NCI-H1105 (cell line): ENCODE measurements around the gene RBM45.
"Not testable (repeated sequence)": the region's sequence is repeated elsewhere in the genome, so short reads cannot be mapped to it uniquely, and the experiment has no call there.

Source experiments
- DNase-seq: peaks from one replicate; lab custom pipeline; 2025; lab: John Stamatoyannopoulos, UW

Gene RBM45

DNA sequence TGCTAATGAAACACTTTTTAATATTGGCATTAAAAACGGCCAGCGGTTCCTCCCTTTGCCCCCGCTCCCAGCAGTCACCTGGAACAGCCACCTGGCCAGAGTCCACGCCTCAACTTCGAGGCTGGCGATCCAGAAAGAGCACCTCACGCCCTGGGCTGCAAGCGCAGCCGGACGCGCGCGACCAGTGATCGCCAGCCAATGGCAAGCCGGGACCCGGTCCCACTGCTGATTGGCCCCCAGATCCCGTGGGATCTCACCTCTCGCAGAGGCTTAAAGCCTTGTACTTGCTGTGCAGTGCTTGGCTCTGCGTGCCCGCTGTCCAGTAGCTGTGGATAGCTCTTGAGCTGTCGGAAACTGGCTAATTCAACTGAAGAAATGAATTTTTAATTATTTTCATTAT lies 4.1 kb upstream of the RBM45 start:
- no peak for DNase-seq

DNA sequence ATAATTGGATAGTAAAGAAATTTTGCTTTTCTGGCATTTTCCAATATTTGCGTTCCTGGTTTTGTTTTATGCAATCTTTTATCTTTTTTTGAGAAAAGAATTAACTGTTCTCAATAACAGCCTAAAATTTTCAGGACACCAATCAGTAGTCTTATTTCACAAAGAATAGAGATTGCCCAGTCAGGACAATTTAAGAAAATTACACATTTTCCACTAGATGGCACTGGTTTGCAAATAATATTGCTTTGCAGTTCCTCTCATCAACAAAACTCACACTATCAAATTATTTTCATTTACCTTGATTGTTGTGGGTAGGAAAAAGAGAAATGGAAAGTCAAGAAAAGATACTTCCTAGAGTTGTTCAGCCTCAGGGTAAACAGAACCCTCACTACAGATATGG lies 2.4 kb upstream of the RBM45 start:
- DNase-seq = peak; percentile 27

DNA sequence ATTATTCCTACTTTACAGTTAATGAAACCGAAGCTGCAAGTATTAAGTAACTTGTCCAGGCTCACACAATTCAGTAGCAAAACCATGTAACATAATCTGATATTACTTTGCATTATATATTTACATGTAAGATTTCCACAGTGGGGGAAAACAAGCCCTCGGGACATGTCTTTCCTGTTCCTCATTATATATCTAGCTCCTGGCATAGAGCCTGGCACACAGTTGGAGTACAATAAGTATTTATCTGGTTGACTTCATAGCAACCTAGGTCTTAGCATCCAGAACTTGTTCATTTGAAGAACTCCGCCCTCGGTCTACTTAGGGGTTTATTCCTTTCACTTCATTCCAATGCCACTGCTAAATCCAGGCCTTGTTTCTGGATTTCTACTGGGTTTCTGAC lies 1.6 kb upstream of the RBM45 start:
- DNase-seq = no peak

DNA sequence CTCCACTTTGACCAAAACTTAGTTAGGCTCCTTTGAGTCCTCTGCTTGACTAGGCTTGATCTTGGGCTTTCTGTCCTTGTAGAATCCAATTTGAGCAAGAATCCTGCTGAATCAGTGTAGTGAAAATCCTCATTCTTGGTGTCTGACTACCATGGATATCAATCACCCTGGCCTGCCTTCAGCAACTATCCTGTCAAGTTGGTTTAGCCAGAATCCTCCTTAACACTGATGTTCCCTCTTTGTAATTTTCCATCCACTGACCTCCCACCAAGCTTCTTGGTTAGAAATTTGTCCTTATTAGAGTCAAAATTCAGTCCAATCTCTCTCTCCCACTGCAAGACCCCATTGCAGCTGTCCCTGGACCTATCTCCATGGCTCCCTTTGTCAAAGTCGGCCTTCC lies 494 bp upstream of the RBM45 start:
- DNase-seq = no peak

- no peak for DNase-seq
These were observed 2.2 kb downstream of the RBM45 start for GRCh38 chr2:178114462-178114861.

DNA sequence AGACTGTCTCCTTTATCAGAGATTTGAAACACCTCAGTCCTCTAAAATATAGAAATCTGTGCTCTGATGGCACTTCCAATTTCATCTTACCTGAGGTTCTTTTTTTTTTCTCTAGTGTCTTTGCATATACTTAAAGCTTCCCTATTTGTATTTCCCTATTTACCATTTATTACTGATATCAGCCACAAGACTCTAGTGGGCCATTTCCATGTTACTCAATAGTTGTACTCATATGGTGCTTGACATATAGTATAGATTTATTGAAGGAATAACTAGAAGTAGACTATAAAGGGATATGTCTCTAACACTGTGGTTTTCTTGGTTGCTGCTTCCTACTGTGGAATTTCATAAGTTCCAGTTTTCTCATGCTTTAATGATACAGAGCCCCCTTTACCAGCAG lies 3.0 kb downstream of the RBM45 start:
- no peak for DNase-seq

GRCh38 chr2:178117725-178118124 lies 5.5 kb downstream of the RBM45 start:
- no peak for DNase-seq

DNA sequence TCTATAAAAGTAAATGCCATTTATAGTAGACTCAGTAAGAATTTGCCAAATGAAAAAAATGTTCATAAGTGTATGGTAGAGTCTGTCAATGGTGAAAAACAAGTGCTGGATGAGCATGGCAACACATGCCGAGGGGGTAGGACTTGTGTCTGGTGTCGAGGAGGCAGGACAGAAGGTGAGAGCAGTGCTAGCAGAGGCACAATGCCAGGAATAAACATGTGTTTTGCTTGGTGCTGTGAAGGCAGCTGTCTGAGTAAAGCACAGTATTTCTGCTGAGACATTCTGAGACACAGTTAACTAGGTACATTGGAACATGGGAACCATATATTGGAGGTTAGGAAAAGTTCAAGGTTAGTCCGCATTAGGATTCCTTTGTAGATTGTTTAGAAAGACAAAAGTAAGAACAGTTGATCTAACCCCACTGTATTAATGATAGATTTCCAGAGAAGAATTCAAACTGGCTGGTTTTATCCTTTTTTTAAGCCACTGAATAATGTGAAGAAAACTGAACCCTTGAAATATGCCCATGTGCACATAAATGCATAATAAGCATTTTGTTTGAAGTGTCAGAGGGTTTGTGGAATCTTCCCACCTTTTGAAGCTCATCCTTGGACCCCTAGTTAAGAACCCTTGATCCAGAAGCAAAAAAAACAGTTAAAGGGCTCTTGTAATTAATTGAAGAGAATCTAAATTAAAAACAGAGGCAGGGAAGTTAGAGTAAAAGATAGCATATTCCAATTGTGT lies 7.1 kb downstream of the RBM45 start:
- no peak for DNase-seq

DNA sequence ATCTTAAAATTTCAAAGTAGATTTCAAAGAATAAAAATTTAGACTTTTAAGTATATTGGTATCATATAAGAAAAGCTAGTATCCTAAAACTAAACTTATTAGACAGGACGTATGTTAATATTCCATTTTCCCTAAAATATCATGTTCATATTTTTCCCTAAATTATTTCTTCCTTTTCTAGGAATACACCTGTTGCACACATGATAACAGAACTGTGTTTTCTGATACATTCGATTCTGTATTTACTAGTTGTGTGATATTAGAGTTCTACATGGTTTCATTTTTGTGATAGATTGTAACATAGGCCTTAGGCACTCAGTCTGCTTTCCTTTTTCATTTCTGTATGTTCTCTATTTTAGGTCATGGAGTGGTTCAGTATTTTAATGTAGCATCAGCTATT lies 10.9 kb downstream of the RBM45 start:
- no peak for DNase-seq

DNA sequence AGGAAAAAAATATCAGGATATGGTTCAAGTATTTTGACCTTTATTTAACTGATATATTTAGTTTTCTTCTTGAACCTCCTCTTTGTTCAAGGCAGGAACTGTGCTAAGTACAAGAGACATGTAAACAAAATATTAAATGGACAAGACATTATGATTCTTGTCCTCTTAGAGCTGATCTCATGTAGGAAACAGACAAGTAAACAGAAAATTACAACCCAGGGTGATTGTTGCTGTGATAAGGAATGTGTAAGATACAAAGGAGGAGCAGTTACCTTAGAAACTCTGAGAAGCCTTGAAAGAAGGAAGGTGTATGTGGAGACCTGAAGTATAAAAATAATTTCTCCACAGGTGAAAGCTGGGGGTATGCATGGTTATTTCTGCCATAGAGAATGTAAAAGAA lies 12.9 kb downstream of the RBM45 start:
- no peak for DNase-seq

DNA sequence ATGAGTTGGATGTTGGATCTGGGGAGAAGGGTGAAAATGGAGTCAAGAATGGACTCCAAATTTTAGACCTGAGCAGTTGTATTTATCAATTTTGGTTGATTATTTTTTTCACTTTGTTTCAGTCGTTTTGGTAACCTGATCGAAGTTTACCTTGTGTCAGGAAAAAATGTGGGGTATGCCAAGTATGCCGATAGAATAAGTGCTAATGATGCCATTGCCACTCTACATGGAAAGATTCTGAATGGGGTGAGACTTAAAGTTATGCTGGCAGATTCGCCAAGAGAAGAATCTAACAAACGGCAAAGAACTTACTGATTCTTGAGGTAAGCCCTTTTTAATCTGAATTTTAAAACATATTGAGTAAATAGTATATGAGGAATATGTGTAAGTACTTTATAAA lies 13.6 kb downstream of the RBM45 start:
- DNase-seq = no peak

DNA sequence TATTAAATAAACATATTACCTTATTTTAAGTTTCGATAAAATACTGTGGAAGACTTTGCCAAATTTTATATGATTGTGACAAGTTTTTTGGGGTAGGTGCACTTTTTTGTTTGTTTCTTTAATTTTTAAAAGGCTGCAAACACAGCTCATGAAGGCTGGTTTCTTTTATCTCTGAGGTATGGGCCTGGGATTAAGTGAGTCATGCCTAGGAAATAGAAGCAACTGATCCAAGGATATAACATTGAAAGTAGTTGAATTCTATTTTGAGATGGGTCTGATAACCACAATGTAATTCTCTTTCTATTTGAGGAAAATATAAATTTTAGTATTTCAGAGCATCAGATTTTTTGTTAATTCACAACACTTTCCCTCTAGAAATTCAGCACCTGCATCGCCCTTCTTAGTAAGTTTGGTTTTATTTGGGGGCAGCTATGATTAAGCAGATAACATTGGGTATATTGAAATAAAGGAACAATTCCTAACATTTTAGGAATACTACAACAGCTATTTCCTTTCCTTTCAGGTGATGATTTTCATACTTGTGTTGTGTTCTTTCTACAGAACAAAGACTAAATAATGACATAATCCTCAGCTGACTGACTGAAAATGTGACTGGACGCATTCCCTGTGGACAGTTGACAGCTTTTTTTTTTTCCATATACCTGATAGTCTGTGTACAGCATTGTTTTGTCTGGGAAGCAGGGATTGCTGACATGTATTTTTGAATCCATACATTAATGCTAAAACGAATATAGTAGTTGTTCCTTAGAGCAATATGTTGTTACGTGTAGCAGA lies 16.8 kb downstream of the RBM45 start:
- no peak for DNase-seq

GRCh38 chr2:178136321-178137025 lies 24.2 kb downstream of the RBM45 start:
- no peak for DNase-seq

- no peak for DNase-seq
These were observed 30.2 kb downstream of the RBM45 start for GRCh38 chr2:178142274-178143065.

DNA sequence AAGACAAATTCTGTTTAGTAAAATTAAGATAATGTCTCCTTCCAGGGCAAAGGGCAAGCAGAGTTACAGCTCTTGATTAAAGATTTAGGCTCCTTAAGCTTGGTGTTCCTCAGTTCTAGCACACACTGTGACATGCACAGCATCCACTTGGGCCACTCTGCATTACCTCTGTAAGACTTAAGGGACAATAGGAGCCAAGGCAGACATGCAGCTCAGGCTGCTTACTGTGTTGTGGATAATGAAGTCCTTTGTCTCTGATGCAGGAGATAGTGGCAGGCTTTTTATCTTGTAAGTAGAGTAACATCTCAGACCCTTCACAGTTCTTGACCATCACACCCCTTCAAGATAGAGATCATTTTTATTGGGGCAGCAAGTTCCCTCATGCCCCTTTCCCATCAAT lies 31.2 kb downstream of the RBM45 start:
- no peak for DNase-seq

DNA sequence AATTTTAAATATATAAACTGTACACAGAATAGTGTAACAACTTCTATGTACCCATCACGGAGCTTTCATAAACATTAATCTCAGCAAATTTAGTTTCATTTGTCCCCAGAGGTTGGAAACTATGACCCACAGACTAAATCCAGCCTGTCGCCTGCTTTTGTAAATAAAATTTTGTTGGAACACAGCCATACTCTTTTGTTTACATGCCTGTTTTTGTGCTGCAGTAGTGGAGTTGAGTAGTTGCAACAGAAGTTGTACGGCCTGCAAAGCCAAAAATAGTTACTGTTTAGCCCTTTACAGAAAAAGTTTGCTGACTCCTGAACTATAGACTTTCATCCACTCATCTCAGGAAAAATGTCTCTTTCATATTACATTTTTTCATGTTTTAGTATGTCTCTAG lies 39.8 kb downstream of the RBM45 start:
- DNase-seq = peak; percentile 11

DNA sequence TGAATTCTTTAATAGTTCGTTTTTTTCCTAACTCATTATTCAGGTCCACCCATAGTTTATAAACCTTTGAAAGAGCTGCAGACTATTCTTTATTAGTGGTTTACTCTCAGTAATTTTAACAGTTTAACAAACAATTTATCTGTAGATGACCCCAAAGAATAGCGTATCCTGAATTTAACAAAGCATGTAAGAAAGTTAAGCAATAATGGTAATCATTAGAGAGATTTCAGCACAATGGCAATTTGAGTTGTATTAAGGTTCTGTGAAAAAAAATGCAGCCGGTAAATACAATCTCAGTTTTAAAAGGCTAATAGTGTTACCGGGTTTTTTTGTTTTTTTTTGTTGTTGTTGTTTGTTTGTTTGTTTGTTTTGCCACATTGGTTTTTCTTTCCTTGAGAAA lies 40.3 kb downstream of the RBM45 start:
- DNase-seq = no peak

- DNase-seq = no peak
These were observed 40.7 kb downstream of the RBM45 start for GRCh38 chr2:178152977-178153376.

DNA sequence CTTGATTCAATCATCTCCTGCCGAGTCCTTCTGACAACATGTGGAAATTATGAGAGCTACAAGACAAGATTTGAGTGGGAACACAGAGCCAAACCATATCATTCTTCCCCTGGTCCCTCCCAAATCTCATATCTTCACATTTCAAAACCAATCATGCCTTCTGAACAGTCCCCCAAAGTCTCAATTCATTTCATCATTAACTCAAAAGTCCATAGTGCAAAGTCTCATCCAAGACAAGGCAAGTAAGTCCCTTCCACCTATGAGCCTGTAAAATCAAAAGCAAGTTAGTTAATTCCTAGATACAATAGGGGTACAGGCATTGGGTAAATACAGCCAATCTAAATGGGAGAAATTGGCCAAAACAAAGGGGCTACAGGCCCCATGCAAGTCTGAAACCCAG lies 41.6 kb downstream of the RBM45 start:
- not testable (repeated sequence) for DNase-seq

DNA sequence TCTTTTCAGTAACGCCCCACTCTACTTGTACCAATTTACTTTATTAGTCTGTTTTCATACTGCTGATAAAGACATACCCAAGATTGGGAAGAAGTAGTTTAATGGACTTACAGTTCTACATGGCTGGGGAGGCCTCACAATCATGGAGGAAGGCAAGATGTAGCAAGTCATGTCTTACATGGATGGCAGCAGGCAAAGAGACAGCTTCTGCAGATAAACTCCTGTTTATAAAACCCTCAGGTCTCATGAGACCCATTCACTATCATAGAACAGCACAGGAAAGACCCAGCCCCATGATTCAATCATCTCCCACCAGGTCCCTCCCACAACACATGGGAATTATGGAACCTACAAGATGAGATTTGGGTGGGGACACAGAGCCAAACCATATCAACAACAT lies 43.3 kb downstream of the RBM45 start:
- no peak for DNase-seq

DNA sequence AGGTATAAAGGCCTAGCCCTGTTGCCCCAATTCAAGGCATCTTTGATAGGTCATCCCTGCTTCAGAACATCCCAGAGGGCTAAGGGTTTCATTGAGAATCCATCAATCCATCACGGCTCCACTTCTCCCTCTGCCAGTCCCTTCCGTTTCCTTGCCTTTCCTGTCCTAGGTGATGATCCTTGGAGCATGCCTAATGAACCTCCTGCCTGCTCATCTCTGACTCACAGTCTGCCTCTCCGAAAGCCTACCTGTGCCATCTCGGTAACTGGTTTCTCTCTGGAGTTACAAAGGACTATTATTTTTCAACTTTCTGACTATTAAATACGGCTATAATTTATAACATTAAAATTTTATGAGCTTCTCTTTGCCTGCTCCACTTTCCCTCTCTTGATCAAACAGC lies 45.3 kb downstream of the RBM45 start:
- no peak for DNase-seq

- no peak for DNase-seq
These were observed 47.7 kb downstream of the RBM45 start for GRCh38 chr2:178159966-178160365.
